Midbrain (tissue), 1 donor: Measurements from ENCODE around the gene FAM3A.

Experiments used
- DNase-seq: peaks from one replicate; lab custom pipeline; 2025; lab: John Stamatoyannopoulos, UW

FAM3A gene

DNA sequence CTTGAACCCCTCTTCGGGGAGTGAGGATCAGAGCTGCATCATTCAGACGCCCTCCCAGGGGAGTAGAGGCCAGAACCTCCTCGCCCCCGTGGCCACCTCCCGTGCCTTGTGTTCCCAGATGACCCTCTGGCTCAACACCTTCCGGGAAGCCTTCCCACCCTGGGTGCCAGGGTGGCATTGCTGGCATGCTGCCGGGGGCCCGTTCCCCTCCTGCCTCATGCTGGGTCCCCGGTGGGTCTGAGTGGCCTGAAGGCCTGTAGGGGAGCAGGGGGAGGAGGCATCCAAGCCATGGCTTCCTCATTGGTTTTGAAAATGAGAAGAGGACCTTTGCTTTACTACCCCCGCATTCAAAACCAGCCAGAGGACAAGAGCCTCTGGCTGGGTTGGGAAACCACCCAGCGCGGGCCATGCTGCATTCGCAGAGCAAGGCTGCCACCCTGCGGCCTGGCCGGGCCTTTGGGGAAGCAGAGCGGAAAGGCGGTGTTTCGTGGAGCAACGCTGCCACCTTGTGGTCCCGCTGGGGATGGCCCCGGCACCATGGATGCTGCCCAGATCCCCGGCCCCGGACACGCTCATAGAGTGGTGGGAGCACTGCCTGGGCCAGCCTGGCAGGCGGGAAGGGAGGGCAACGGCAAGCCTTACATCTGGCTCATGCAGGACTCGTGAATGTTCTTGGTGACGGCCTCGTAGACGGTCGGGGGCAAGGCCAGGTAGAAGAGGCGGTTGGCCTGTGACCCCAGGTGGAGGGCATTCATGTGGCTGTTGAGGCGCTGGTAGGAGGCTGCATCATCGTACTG, 18.7 kb upstream of the FAM3A start:
- DNase-seq: peak; percentile 89

DNA sequence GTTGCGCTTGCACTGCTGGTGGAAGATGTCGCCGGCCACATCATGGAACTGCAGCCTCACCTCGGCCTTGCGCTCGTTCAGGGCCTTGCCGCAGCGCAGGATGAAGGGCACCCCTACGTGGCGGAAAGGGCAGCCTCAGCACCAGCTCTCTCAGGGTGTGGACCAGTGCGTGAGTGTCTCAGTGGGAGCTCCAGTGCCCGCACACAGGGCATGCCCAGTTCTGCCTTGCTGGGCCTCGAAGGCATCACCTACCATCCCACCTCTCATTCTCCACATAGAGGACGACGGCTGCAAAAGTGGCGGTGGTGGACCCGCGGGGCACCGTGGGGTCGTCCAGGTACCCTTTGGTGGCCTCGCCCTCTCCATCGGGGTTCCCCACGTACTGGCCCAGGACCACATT, 16.7 kb upstream of the FAM3A start:
- no peak for DNase-seq

DNA sequence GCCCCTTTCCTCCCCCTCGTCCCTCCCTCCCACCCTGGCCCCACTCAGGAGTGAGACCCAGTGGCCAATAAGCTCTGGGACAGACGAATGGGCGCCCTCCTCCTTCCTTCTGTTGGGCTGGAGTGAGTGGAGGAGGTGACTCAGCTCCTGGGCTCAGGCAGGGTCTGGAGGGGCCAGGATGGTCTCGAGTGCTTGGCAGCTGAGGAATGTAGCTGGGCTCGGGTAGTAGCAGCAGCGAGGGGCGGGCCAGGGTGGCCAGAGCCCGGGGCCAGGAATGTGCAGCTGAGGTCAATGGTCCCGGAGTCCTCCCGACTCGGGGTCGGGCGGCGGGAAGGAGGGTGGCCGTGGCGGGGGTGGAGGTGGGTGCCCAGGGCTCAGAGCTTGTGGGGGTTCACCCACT, 15.6 kb upstream of the FAM3A start:
- no peak for DNase-seq

DNA sequence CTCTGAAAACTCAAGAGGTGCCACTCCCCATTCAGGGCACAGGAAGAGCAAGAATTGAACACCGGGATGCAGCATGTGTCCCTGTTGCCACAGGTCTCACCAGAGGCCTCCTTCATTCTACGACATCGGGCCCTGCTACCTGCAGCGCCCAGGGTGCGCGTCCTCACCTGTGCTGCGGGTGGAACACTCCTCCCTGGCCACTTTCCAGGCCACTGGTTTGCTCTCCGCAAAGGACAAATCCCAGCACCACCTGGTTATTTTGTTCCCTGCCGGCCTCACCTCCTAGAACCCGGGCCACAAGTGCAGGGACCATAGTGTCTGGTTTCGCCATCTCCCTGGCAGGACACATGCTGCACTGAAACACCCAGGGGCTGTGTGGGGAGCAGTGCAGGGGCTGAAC, 14.3 kb upstream of the FAM3A start:
- DNase-seq: no peak

DNA sequence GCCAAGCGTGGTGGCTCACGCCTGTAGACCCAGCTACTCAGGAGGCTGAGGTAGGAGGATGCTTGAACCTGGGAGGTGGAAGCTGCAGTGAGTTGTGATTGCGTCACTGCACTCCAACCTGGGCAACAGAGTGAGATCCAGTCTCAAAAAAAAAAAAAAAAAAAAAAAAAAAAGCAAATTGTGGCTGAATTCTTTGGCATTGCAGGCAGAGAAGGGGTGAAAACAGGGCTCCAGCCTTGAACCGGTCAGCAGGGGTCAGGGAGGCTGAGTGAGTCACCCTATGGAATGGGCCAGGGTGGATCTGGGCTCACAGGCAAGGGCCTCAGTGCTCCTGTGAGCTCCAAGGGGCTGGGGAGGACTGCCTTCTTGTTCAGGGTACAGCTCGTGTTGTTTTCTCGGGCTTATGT, 13.2 kb upstream of the FAM3A start:
- DNase-seq: no peak

DNA sequence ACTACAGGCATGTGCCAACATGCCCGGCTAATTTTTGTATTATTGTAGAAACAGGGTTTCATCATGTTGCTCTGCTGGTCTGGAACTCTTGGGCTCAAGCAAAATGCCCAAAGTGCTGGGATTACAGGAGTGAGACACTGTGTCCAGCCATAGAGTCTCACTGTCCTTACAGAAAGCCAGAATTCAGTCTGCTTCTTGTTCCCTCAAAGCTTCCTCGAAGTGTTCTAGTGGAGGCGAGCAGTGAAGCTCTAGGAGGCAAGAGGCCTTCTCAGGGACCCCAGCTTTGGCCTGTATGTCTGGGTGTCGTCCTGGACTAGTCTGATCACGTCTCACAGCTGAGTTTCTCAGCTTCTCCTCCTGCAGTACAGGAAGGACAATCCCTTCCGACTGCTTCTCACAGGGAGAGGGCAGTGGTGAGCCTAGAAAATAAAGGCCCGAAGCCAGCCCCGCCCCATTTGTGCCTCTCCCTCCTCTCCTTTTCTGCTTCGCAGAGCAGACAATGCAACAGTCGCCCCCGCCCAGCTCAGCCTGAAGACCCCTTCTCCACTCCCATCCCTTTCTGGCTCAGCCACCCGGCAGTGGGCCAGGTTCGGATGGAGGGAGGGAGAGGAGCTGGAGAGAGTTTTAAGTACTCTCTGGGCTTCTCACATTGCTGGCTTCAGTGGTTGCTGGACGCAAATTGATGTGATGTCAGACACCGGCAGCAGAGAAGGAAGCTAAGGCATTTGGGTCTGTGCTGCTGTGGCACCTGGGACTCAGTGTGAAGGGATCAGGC, 11.1 kb upstream of the FAM3A start:
- peak; percentile 65 for DNase-seq

DNA sequence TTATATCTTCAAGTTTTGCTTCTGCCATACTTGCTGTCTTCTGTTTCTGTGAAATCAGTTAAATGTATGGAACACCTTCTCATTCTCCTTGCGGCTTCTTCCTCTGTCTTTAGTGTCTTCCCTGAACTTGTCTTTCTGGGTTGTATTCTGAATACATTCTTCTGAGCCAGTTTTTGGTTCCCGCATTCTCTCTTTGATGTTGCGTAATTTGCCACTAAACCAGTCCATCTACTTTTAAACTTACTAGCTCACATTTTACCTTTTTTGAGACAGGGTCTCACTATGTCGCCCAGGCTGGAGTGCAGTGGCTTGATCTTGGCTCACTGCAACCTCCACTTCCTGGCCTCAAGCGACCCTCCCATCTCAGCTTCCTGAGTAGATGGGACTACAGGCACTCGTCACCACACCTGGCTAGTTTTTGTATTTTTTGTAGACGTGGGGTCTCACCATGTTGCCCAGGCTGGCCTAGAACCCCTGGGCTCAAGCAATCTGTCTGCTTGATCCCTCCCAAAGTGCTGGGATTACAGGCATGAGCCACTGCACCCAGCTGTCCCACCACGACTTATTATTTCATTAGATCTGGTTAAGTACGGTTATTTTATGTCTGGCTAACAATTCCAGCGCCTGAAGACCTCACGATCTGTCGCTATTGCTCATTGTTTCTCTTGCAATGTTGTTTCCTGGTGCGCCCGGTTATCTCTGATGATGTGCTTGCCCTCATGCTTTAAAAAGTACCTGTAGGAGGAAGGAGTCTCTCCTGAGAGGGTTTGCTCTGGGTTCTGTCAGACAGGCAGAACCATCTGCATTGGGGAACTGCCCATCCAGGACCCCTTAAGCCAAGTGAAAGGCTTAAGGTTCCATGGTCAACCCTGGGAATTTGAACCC, 9.8 kb upstream of the FAM3A start:
- DNase-seq: no peak

DNA sequence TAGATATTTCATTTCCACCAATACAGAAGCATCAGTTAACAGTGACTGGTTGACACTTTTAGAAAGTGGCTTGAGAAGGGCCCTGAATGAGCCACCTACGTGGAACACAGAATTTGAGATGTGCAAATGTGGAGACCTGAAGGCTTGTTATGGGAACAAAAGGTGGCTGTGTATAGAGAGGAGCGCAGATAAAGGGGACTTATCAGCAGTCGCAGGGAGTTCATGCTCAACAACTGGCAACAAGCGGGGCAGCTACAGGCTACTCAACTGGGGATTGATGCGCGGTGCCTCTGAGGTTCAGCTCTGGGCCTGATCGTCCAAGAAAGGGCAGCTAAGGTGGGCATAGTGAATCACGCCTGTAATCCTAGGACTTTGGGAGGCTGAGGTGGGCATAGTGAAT, 3.4 kb upstream of the FAM3A start:
- no peak for DNase-seq

DNA sequence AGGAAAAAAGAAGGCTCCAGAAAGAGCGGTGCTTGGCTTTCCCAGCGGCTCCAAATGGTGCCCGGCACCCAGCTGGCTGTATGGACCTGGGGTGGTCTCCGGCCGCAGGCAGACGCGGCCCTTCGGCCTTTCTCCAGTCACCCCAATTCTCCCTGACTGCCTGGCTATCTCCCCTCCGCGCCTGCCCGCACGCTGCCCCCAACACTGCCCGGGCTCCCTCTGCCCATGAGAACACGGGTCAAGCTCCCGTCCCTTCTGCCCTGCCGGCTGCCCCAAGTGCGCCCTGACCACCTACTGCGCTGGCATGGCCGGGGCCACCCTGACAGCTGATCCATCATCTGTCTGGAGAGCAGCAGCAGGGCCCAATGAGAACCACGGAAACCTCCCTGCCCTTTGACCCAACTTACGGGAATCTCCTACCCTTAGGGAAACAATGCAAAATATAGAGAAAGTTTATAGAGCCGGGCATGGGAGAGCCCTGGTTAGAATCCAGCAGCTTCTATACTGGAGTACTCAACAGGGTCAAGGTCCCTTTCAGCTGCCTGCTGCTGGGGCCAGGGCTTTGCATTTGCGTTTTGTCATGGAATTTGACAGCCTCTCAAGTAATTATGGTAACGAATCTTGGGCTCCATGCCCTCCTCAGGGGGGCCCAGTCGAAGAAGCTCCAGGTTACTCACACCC, 1.2 kb upstream of the FAM3A start:
- no peak for DNase-seq

DNA sequence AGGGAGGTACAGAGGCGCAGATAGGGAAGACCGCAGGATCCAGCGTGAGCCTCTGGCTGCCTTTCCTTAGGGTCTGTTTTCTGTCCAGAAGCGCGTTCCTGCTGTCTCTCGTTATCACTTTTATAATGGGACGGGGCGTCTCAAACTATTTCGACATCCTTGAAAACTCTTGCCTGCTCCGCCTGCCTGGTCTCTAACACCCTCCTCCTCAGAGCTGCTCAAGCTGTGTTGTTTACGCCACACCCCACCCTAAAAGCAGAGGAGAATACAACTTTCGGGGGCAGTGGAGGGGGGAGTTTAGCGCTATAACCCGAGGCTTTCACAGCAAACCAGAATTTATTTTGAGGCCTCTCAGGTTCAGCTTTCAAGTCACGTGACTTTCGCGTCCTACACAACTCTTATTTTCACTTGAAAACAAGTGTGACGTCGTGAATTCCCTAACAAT, 646 bp upstream of the FAM3A start:
- peak; percentile 33 for DNase-seq

DNA sequence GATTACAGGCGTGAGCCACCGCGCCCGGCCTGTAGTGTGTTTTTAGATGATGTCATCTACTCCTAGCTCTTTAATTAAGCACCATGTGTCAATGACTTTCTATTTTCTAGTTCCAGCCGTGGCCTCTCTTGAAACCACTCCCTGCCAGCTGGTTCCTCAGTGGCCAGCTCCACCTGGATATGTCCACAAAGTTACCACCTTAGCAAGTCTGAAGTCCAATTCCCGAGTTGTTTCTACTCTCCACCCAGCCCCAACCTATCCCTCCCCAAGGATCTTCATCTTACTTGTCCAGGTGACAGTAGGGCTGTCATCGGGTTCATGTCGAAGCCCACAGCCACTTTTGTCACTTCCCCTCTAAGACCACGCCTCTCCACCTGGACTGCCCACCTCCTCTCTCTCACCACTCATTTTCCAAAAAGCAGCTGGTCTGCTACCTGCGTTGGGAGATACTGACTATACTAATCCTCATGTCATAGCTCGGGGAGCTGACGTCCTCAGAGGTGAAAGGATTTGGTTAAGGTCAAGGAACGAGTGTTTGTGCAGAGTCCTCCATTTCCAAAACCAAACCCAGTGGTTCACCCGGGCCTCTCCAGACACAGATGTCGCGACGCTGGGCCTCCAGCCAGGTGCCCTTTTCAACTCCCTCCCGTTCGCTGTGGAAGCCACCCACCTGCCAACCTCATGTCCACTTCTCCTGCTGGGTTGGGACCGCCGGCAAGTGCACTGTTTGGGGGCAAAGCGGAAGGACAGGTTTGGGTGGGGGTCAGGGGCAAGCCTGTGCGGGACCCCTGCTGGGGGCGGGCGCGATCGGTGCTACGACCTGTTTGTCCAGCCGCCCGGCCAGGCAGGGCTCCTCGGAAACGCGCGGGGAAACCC, 704 bp downstream of the FAM3A start:
- DNase-seq: no peak

DNA sequence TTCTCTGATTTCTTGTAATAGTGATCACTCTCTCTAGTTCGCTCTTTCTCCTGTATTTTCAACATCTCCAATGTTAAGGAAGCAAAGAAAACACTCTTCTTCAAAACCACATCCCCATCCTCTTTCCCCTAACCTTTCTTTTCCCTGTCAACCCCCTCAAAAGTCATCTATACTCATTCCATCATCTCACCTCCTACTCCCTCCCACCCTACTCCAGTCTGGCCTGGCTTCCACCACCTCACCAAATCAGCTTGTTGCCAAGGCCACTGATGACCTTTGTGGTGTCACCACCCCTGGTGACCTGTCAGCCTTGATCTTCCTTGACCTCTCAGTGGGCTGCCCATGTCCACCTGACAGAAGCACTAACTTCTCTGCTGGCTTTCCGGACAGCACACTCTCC, 2.3 kb downstream of the FAM3A start:
- no peak for DNase-seq

DNA sequence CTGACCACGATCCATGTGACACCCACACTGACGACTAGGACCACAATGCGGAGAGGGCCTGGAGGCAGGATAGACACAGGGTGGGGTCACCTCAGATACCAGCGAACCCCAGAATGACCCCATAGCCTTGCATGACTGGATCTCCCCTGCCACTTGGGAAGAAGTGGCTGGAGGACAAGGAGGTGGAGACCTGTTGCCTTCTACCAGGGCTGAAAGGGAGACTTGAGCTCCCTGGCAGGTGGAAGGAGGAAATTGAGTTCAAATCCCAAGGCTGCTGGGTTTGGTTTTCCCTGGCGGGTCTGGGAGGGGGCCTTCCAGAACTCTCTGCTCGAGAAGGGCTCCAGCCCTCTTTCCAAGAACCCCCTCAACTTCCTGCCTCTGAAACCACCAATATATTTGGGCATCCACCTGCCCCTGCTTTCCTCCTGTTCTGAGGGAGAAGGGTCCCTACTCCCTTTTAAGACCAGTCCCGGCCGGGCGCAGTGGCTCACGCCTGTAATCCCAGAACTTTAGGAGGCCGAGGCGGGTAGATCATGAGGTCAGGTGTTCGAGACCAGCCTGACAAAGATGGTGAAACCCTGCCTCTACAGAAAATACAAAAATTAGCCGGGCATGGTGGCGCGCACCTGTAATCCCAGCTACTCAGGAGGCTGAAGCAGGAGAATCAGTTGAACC, 3.0 kb downstream of the FAM3A start:
- no peak for DNase-seq

DNA sequence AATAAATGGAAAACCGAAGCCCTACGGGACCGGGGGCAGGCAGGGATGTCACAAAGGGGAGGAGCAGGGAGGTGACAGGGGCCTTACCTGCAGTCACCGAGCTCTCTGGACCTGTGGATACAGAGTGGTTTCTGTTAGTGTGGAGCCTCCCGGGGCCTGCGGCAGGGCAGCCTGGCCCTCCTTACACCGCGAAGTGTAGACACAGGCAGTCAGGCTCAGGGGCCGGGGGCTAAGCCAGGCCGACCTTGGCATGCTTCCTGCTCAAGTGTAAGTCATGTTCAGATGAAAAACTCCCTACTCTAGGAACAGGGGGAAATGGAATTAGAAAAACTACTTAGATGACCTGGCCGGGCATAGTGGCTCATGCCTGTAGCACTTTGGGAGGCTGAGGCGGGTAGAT, 4.3 kb downstream of the FAM3A start:
- no peak for DNase-seq

DNA sequence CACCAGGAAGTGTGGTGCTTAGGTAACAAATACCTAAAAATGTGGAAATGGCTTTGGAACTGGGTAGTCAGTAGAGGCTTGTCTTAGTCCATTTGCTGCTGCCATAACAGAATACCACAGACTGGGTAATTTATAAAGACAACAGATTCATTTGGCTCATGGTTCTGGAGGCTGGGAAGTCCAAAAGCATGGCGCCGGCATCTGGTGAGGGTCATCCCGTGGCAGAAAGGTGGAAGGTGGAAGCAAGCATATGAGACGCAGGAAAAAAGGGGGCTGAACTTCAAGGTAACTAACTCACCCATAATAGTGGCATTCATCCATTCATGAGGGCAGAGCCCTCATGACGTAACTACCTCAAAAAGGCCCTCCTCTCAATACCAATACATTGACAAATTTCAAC, 6.6 kb downstream of the FAM3A start:
- DNase-seq: no peak

DNA sequence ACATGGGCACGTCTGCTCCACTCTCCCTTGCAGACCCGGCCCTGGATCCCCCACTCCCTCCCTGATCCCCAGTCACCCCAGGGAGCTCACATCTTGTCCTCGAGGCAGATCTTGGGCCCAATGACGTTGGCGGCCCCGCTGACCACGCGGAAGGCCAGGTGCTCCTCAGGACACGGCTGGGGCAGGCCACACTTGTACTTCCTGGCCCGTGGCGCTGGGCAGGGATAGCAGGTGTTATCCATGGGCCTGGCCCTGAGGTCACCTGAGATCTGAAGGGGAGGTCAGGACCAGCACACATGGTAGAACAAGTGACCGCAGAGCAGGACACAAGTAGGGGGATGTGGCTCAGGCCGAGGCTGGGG, 7.7 kb downstream of the FAM3A start:
- no peak for DNase-seq

DNA sequence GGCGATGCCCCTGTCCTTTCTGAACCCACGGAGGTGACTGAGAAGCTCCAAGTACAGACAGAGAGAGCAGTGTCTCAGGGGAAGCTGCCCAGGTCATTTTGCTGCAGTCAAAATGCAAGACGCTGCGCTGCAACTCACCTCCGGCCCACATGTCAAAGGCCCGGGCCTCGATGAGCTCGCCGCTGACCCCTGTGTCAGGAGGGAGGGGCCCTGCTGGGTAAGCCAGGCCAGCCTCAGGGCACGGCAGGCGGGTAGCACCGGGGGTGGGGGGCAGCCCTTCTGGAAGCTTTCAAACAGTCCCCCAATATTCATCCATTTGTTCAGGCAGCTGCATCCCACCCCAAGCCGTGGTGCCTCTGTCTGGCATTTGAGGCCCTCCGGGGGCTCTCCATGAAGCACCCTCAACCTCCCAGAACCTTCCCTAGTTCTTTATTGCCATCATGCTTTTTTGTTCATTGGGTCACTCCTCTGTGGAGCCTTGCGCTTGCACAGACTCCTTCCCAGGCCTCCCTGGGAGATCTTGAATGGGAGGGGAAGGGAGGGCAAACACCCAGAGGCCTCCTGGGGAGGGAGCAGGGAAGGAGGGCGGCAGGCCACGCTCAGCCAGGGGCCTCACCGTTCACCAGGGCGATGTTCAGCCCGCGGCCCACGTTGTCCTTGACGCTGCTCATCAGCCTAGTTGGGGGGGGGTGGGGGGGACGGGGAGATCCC, 8.2 kb downstream of the FAM3A start:
- no peak for DNase-seq

DNA sequence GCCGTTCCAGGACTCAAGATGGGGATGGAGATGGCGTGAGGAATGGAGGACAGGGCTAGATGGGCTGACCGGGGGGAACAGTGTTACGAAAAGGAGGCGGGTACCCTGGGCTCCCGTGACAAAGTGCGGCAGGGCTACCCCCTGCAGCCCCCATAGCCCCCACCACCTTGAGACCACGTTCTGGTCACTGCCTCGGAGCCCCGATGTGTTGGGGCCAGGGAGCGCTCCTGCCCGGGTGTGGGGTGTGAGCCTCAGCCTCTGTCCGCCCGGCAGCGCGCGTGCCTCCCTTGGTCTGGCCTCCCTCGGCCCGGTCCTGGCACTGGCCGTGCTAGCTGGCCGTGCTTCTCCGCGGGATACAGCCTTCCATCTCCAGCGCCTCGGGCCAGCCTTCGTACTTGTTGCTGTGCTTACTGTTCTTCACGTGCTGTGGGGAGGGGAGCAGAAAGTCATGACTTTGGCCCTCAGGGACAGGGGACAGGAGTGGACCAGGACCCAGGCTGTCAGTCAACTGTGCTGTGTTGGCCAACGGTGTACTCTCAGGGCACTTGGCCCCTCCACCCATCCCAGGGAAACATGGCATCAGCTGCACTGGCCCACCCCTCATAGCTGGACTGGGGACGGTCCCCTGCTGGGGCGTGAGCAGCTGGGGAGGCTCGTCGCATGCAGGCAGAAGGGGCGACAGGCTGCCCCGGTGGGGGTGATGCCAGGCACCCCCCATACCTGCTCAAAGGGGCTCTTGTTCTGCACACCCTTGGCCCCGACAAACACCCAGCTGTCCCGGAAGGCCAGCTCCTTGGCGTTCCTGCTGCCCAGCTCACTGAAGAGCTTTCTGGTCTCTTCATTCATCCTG, 9.3 kb downstream of the FAM3A start:
- DNase-seq: no peak

DNA sequence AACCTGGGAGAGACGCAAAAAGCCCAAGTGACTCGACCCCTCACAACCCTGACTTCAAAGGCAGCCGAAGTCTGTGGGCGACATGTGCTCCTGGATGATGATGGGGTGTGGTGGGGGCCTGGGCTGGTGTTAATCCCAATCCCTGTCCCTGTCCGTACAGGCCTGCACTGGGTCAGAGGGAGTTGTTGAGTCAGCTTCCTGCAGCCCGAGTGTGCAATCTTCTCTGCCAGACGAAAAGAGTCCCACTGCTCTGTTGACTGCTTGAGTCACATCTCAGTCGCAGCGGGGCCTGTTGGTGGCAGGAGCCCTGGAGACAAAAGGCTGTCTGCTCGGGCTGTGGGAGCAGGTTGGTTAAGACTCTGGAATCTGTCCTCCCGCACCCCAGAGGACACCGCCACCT, 10.3 kb downstream of the FAM3A start:
- no peak for DNase-seq
